B cell (primary cell): ENCODE measurements around the gene ERC2. TPM values are rescaled to one million over a fixed set of nuclear protein-coding genes. Genes with fewer than 3 reads are reported as not detected.

Experiments
- ATAC-seq: fragments of 200-7000 bp; cut with Tn5 transposase; one replicate; pipeline ENCODE4 v1.10.0; 2021; ENCODE audit warnings: low read depth, mild to moderate bottlenecking, moderate number of reproducible peaks, moderate library complexity
- CTCF ChIA-PET: fragments of 350-600 bp; sonication (Branson Sonifier 250); formaldehyde crosslinking; loops from one replicate; lab custom pipeline; 2021; ENCODE audit warnings: antibody characterized with exemption, inconsistent platforms; lab: Charles Lee
- POLR2A ChIA-PET: fragments of 350-600 bp; sonication (Branson Sonifier 250); formaldehyde crosslinking; loops from one replicate; lab custom pipeline; 2021; ENCODE audit warnings: antibody characterized with exemption; lab: Charles Lee
- DNase-seq: peaks from one replicate; pipeline ENCODE4 v3.0.0; 2013
- H2AFZ ChIP-seq: 2 replicates; pipeline ENCODE4 v1.6.1; 2012; ENCODE audit warnings: mild to moderate bottlenecking, low read depth, low read length; ENCODE audit not compliant: insufficient read depth, poor library complexity, severe bottlenecking
- H3K27ac ChIP-seq, 2 donors: 1 replicate in 1 of 2; 2 replicates in 1 of 2; pipeline ENCODE4 v1.5.1; 2012 to 2013; ENCODE audit warnings: low read length in 2 of 2, mild to moderate bottlenecking in 2 of 2, moderate library complexity in 1 of 2
- H3K27me3 ChIP-seq, 4 experiments: fragments of 200-600 bp in 1 of 4; sonication (generic) in 1 of 4; replicated peaks in 1 of 4; 1 replicate in 2 of 4; 2 replicates in 2 of 4; pipeline versions ENCODE4 v1.6.1 to v1.7.0; 2013 to 2016; ENCODE audit warnings: low read length in 3 of 4, mild to moderate bottlenecking in 2 of 4, mixed read lengths in 1 of 4, moderate library complexity in 1 of 4; ENCODE audit not compliant: insufficient read depth in 4 of 4, control insufficient read depth in 3 of 4; ENCODE audit errors: control extremely low read depth in 1 of 4
- H3K36me3 ChIP-seq, 2 experiments: replicated peaks in 1 of 2; 1 replicate in 1 of 2; 2 replicates in 1 of 2; pipeline versions ENCODE4 v1.6.1 to v1.7.1; 2013; ENCODE audit warnings: low read length in 1 of 2; ENCODE audit not compliant: insufficient read depth in 2 of 2, control insufficient read depth in 1 of 2; ENCODE audit errors: control extremely low read depth in 1 of 2, extremely low read depth in 1 of 2
- H3K4me1 ChIP-seq, 2 donors: fragments of 200-600 bp in 1 of 2; sonication (generic) in 1 of 2; 1 replicate in 1 of 2; 2 replicates in 1 of 2; pipeline versions ENCODE4 v1.5.1 to v1.6.1; 2013 to 2017; ENCODE audit warnings: low read length in 2 of 2; ENCODE audit not compliant: control insufficient read depth in 2 of 2, insufficient read depth in 2 of 2
- H3K4me2 ChIP-seq: replicated peaks from 2 replicates; pipeline ENCODE3; 2012; ENCODE audit warnings: mild to moderate bottlenecking, low read depth, low read length; ENCODE audit not compliant: poor library complexity, severe bottlenecking
- H3K4me3 ChIP-seq, 5 experiments: fragments of 200-600 bp in 1 of 5; sonication (generic) in 1 of 5; 1 replicate in 3 of 5; 2 replicates in 2 of 5; pipeline versions ENCODE4 v1.5.1 to v1.7.0; 2011 to 2016; ENCODE audit warnings: low read length in 4 of 5, mild to moderate bottlenecking in 4 of 5, low read depth in 2 of 5, control low read depth in 1 of 5, moderate library complexity in 1 of 5; ENCODE audit not compliant: insufficient read depth in 1 of 5; ENCODE audit errors: control extremely low read depth in 1 of 5, extremely low read depth in 1 of 5
- H3K79me2 ChIP-seq: fragments of 200-600 bp; sonication (generic); one replicate; pipeline ENCODE4 v1.6.0; 2016; ENCODE audit warnings: low read length; ENCODE audit not compliant: control insufficient read depth, insufficient read depth
- H3K9ac ChIP-seq: fragments of 200-600 bp; sonication (generic); 2 replicates; pipeline ENCODE4 v1.6.1; 2017; ENCODE audit warnings: mild to moderate bottlenecking, low read length, moderate library complexity
- H3K9me3 ChIP-seq, 3 donors: one replicate each; pipeline versions ENCODE4 v1.6.1 to v1.7.1; 2013; ENCODE audit warnings: low read length in 2 of 3; ENCODE audit not compliant: control insufficient read depth in 2 of 3, insufficient read depth in 1 of 3; ENCODE audit errors: control extremely low read depth in 1 of 3
- H4K20me1 ChIP-seq: 2 replicates; pipeline ENCODE4 v1.6.0; 2012; ENCODE audit warnings: mild to moderate bottlenecking, low read length; ENCODE audit not compliant: insufficient read depth, control insufficient read depth, poor library complexity, severe bottlenecking
- H3K27ac Mint-ChIP-seq: one replicate; pipeline ENCODE4 v1.8.0; 2021; ENCODE audit warnings: mixed read lengths
- H3K27me3 Mint-ChIP-seq: one replicate; pipeline ENCODE4 v1.8.0; 2021; ENCODE audit warnings: mixed read lengths
- H3K4me1 Mint-ChIP-seq: one replicate; pipeline ENCODE4 v1.8.0; 2021; ENCODE audit warnings: mixed read lengths
- H3K4me3 Mint-ChIP-seq: one replicate; pipeline ENCODE4 v1.8.0; 2021; ENCODE audit warnings: mixed read lengths
- H3K9me3 Mint-ChIP-seq: one replicate; pipeline ENCODE4 v1.8.0; 2022; ENCODE audit warnings: mixed read lengths; ENCODE audit not compliant: insufficient read depth
- EZH2 ChIP-seq: IDR thresholded peaks from 2 replicates; pipeline ENCODE4 v1.6.1; 2012; ENCODE audit warnings: borderline replicate concordance, low read depth, mild to moderate bottlenecking, moderate library complexity, low read length; ENCODE audit not compliant: insufficient read depth, poor library complexity, severe bottlenecking
- WGBS: methylation state at CpG from one replicate; pipeline ENCODE4 v1.1.5; 2013; ENCODE audit warnings: missing lambda C conversion rate; ENCODE audit not compliant: insufficient coverage; 5-methylcytosine and 5-hydroxymethylcytosine counted together
- intact Hi-C: fragments of 100-400 bp; cut with micrococcal nuclease; formaldehyde crosslinking; loops from one replicate; pipeline ENCODE4 v1.10.0; 2022
- polyA plus RNA-seq: library from polyadenylated mRNA; depleted of rRNA; stranded (reverse); fragments of >200 nt; gene quantifications from 2 replicates; pipeline ENCODE4 v1.2.3, GENCODE V29; 2012
- total RNA-seq, 2 donors: library from RNA; stranded (reverse); fragments of 120-200 nt in 1 of 2; gene quantifications; 1 replicate in 1 of 2; 2 replicates in 1 of 2; pipeline versions ENCODE4 v1.2.3 to v1.2.4, GENCODE V29; 2013 to 2022
- TF ChIP-seq, protein P1 (sequence below): fragments of 200-600 bp; IDR thresholded peaks from one replicate; pipeline ENCODE4 v1.8.0; 2022; ENCODE audit warnings: antibody characterized with exemption, mild to moderate bottlenecking

Gene ERC2
- total and polyA plus RNA-seq, 2 donors (not counting 1 experiment from before 2014, with no cell fraction given), result not detected

DNA sequence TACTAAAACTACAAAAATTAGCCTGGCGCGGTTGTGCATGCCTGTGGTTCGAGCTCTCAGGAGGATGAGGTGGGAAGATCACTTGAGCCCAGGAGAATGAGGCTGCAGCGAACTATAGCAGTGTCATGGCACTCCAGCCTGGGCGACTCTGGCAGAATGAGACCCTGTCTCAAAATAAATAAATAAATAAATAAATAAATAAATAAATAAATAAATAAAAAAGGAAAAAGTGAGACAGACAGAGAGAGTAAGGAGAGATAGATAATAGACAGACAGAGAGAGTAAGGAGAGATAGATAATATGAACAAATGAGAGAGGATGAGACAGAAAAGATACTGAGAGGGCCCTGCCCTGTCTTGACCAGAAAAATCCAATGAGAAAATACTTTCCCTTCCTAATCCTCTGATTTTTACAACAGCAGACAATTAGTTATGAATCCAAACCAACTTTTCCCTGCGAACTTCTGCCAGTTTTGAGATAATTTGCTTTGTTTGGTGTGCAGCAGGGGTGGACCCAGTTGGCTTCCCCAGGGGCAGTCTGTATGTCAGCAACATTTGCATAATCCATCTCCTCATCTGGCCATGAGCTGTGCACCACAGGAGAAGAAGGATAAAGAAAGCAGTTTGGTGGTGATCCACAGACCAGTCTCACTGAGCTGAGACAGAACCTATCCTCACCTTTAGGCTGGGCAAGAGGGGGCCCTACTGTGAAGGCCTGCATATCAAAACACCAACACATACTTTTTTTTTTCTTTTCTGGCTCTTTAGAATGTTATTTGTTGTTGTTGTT is 692.7 kb downstream of the ERC2 start:
- H3K9me3 ChIP-seq, result no peaks in the 10 kb centered on the region
- no peak for TF ChIP-seq EZH2
- TF ChIP-seq, protein P1, sequence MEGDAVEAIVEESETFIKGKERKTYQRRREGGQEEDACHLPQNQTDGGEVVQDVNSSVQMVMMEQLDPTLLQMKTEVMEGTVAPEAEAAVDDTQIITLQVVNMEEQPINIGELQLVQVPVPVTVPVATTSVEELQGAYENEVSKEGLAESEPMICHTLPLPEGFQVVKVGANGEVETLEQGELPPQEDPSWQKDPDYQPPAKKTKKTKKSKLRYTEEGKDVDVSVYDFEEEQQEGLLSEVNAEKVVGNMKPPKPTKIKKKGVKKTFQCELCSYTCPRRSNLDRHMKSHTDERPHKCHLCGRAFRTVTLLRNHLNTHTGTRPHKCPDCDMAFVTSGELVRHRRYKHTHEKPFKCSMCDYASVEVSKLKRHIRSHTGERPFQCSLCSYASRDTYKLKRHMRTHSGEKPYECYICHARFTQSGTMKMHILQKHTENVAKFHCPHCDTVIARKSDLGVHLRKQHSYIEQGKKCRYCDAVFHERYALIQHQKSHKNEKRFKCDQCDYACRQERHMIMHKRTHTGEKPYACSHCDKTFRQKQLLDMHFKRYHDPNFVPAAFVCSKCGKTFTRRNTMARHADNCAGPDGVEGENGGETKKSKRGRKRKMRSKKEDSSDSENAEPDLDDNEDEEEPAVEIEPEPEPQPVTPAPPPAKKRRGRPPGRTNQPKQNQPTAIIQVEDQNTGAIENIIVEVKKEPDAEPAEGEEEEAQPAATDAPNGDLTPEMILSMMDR, result no peak
- no peak overlapping the region for H3K4me2 ChIP-seq
- Mint-ChIP-seq H3K27me3 (no peaks in the 10 kb centered on the region), H3K9me3 (no peaks in the 10 kb centered on the region), H3K4me3 (no peak overlapping the region), H3K27ac (no peak overlapping the region), H3K4me1 (no peaks in the 10 kb centered on the region)
- no peaks in the 10 kb centered on the region for H3K36me3 ChIP-seq
- CTCF ChIA-PET, result no interaction called here
- H3K27ac ChIP-seq, result no peak overlapping the region
- H2AFZ ChIP-seq, result no peak overlapping the region
- no peak overlapping the region for H3K9ac ChIP-seq
- H3K4me3 ChIP-seq, result no peak overlapping the region
- no peaks in the 10 kb centered on the region for H3K4me1 ChIP-seq
- DNase-seq (no peak), ATAC-seq (no peak)
- no CpG with 5 or more reads among the region's 6 CpGs for WGBS
- no peaks in the 10 kb centered on the region for H3K79me2 ChIP-seq
- H3K27me3 ChIP-seq, result no peaks in the 10 kb centered on the region
- intact Hi-C loops, result no loop called here
- H4K20me1 ChIP-seq, result no peaks in the 10 kb centered on the region
- POLR2A ChIA-PET, result no interaction called here

DNA sequence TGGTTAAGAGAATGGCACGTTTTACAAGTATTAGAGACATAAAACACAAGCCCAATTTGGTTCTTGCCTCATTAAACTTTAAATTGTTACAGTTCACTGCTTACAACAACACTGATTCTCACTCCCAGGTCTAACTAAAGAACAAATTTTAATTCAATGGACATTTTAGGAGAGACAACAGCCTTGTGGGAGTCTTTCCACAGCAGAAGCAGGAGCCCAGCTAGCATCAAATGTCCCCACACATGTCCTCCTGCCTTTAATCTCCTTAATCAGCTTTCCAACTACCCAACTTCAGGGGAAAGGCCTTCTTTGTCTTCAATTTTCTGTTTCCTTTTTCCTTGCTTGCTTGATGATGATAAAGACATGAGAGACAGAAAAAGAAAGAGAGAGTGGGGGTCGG is 693.4 kb downstream of the ERC2 start:
- TF ChIP-seq EZH2, result no peak
- CTCF ChIA-PET, result no interaction called here
- H3K4me1 Mint-ChIP-seq, result no peaks in the 10 kb centered on the region
- no peak overlapping the region for H3K9ac ChIP-seq
- no peak overlapping the region for H3K27ac Mint-ChIP-seq
- ATAC-seq (no peak), DNase-seq (no peak)
- H3K4me3 ChIP-seq, result no peak overlapping the region
- H3K4me1 ChIP-seq, result no peaks in the 10 kb centered on the region
- WGBS, result no CpG with 5 or more reads among the region's 2 CpGs
- no peaks in the 10 kb centered on the region for H3K79me2 ChIP-seq
- no peaks in the 10 kb centered on the region for H3K27me3 ChIP-seq
- H3K4me3 Mint-ChIP-seq, result no peak overlapping the region
- no peaks in the 10 kb centered on the region for H3K9me3 Mint-ChIP-seq
- H3K9me3 ChIP-seq, result no peaks in the 10 kb centered on the region
- intact Hi-C loops, result no loop called here
- no peak overlapping the region for H3K4me2 ChIP-seq
- H3K27me3 Mint-ChIP-seq, result no peaks in the 10 kb centered on the region
- no peaks in the 10 kb centered on the region for H3K36me3 ChIP-seq
- H4K20me1 ChIP-seq, result no peaks in the 10 kb centered on the region
- POLR2A ChIA-PET, result no interaction called here
- H2AFZ ChIP-seq, result no peak overlapping the region
- H3K27ac ChIP-seq, result no peak overlapping the region
